ENCODE results near the gene F11.
"Not testable (repeated sequence)": the region's sequence is repeated elsewhere in the genome, so short reads cannot be mapped to it uniquely, and the experiment has no call there.

- TF ChIP-seq POLR2A (IDR thresholded peaks at IDR 0.05), result peak in 1 of 3 donors; percentile 15
- not testable (repeated sequence) for TF ChIP-seq CTCF (IDR thresholded peaks at IDR 0.05)
Observed at GRCh38 chr4:186265250-186265649, 739 bp upstream of the F11 start.

Data from body of pancreas (tissue), 4 donors.